Natural killer cell (primary cell): ENCODE data around the gene OSBP2. TPM values are rescaled to one million over a fixed set of nuclear protein-coding genes. Genes with fewer than 3 reads are reported as not detected.

Experiments
- ATAC-seq, 3 donors: fragments of 150-1000 bp in 2 of 3; fragments of 200-7000 bp in 1 of 3; cut with Tn5 transposase; 1 replicate in 1 of 3; 2 replicates in 2 of 3; pipeline ENCODE4 v1.10.0; 2021; ENCODE audit warnings: mild to moderate bottlenecking in 2 of 3, moderate library complexity in 2 of 3
- DNase-seq, 2 donors: peaks; one replicate each; pipeline versions ENCODE4 v3.0.0 to v3.0.0-alpha.2; 2013 to 2021; ENCODE audit warnings: mixed read lengths in 1 of 2
- H3K27ac ChIP-seq: one replicate; pipeline ENCODE4 v1.5.1; 2013; ENCODE audit warnings: mild to moderate bottlenecking, low read length
- H3K27me3 ChIP-seq: one replicate; pipeline ENCODE4 v1.6.1; 2013; ENCODE audit warnings: low read length; ENCODE audit not compliant: control insufficient read depth, insufficient read depth
- H3K36me3 ChIP-seq: one replicate; pipeline ENCODE4 v1.6.1; 2013; ENCODE audit warnings: low read length; ENCODE audit not compliant: control insufficient read depth, insufficient read depth
- H3K4me1 ChIP-seq: one replicate; pipeline ENCODE4 v1.6.1; 2013; ENCODE audit warnings: low read length; ENCODE audit not compliant: control insufficient read depth, insufficient read depth
- H3K4me3 ChIP-seq: one replicate; pipeline ENCODE4 v1.5.1; 2013; ENCODE audit warnings: low read length
- H3K9me3 ChIP-seq: one replicate; pipeline ENCODE4 v1.6.1; 2013; ENCODE audit warnings: low read length; ENCODE audit not compliant: control insufficient read depth, insufficient read depth
- H3K27ac Mint-ChIP-seq, 2 donors: one replicate each; pipeline ENCODE4 v1.8.0; 2022; ENCODE audit warnings: mild to moderate bottlenecking in 2 of 2, mixed read lengths in 2 of 2, moderate library complexity in 1 of 2
- H3K27me3 Mint-ChIP-seq, 2 donors: one replicate each; pipeline ENCODE4 v1.8.0; 2022; ENCODE audit warnings: low read depth in 2 of 2, mixed read lengths in 2 of 2
- H3K36me3 Mint-ChIP-seq: one replicate; pipeline ENCODE4 v1.8.0; 2022; ENCODE audit warnings: mixed read lengths
- H3K4me1 Mint-ChIP-seq, 2 donors: one replicate each; pipeline ENCODE4 v1.8.0; 2022; ENCODE audit warnings: mixed read lengths in 2 of 2
- H3K4me3 Mint-ChIP-seq: one replicate; pipeline ENCODE4 v1.8.0; 2022; ENCODE audit warnings: mild to moderate bottlenecking, moderate library complexity, mixed read lengths
- H3K9me3 Mint-ChIP-seq, 2 donors: one replicate each; pipeline ENCODE4 v1.8.0; 2022; ENCODE audit warnings: mixed read lengths in 2 of 2
- WGBS: methylation state at CpG from one replicate; pipeline ENCODE4 v1.1.7; 2013; ENCODE audit warnings: missing lambda C conversion rate; ENCODE audit not compliant: insufficient coverage; 5-methylcytosine and 5-hydroxymethylcytosine counted together
- intact Hi-C: fragments of 100-400 bp; cut with micrococcal nuclease; formaldehyde crosslinking; loops from one replicate; pipeline ENCODE4 v1.14.2; 2022
- total RNA-seq, 4 donors: library from RNA; stranded (reverse); fragments of 120-200 nt in 1 of 4; gene quantifications; one replicate each; pipeline versions ENCODE4 v1.2.3 to v1.2.4, GENCODE V29; 2013 to 2022
- TF ChIP-seq, protein P1 (sequence below): fragments of 200-600 bp; IDR thresholded peaks from one replicate; pipeline ENCODE4 v1.8.0; 2022; ENCODE audit warnings: antibody characterized with exemption

The OSBP2 gene
- total RNA-seq, 3 donors from 2014 or later (not counting 1 experiment from before 2014, with no cell fraction given), result 0.65 to 1.2 (median 0.79) TPM

GRCh38 chr22:30720263-30720837 lies 25.7 kb downstream of the OSBP2 start:
- Mint-ChIP-seq H3K9me3 (no peaks in the 10 kb centered on the region), H3K27ac (no peak overlapping the region), H3K27me3 (peaks cover 0 to 2% of the 10 kb centered on the region in 2 donors), H3K36me3 (no peaks in the 10 kb centered on the region), H3K4me1 (no peaks in the 10 kb centered on the region), H3K4me3 (no peak overlapping the region)
- no peaks in the 10 kb centered on the region for H3K27me3 ChIP-seq
- DNase-seq (no peak), ATAC-seq (no peak)
- 77% methylated on average over 5 of the region's 5 CpGs for WGBS
- intact Hi-C loops, result no loop called here
- H3K4me3 ChIP-seq, result no peak overlapping the region
- H3K27ac ChIP-seq, result no peak overlapping the region
- no peaks in the 10 kb centered on the region for H3K9me3 ChIP-seq
- no peaks in the 10 kb centered on the region for H3K36me3 ChIP-seq
- TF ChIP-seq, protein P1, sequence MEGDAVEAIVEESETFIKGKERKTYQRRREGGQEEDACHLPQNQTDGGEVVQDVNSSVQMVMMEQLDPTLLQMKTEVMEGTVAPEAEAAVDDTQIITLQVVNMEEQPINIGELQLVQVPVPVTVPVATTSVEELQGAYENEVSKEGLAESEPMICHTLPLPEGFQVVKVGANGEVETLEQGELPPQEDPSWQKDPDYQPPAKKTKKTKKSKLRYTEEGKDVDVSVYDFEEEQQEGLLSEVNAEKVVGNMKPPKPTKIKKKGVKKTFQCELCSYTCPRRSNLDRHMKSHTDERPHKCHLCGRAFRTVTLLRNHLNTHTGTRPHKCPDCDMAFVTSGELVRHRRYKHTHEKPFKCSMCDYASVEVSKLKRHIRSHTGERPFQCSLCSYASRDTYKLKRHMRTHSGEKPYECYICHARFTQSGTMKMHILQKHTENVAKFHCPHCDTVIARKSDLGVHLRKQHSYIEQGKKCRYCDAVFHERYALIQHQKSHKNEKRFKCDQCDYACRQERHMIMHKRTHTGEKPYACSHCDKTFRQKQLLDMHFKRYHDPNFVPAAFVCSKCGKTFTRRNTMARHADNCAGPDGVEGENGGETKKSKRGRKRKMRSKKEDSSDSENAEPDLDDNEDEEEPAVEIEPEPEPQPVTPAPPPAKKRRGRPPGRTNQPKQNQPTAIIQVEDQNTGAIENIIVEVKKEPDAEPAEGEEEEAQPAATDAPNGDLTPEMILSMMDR, result no peak
- no peaks in the 10 kb centered on the region for H3K4me1 ChIP-seq

DNA sequence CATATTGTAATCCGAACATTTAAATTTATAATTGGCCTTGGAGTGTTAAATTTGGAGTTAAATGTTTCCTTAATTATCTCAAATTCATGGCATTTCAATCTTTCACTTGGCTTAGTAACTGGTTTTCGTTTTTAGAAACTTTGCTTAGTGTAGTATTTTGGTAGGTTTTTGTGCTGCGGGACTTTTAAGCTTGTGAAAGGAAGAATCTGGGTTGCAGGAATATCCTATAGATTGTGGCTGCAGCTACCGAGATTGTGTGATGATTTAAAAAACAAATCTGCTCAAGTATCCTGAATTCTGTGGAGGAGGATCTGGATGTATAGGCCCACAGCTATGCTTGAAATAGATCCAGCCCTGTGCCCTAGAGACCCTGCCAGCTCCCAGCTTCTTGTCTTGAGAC lies 27.1 kb downstream of the OSBP2 start:
- H3K4me3 ChIP-seq, result no peak overlapping the region
- intact Hi-C loops, result no loop called here
- no peak overlapping the region for H3K27ac ChIP-seq
- H3K4me1 Mint-ChIP-seq, result no peaks in the 10 kb centered on the region
- DNase-seq, result no peak
- no peaks in the 10 kb centered on the region for H3K9me3 ChIP-seq
- no peak overlapping the region for H3K27ac Mint-ChIP-seq
- WGBS, result 87% methylated on average over 3 of the region's 4 CpGs
- TF ChIP-seq, protein P1, result no peak
- ATAC-seq, result no peak
- peaks cover 0 to 2% of the 10 kb centered on the region in 2 donors for H3K27me3 Mint-ChIP-seq
- H3K27me3 ChIP-seq, result no peaks in the 10 kb centered on the region
- H3K36me3 ChIP-seq, result no peaks in the 10 kb centered on the region
- H3K4me1 ChIP-seq, result no peaks in the 10 kb centered on the region
- H3K9me3 Mint-ChIP-seq, result no peaks in the 10 kb centered on the region
- H3K36me3 Mint-ChIP-seq, result no peaks in the 10 kb centered on the region
- no peak overlapping the region for H3K4me3 Mint-ChIP-seq

DNA sequence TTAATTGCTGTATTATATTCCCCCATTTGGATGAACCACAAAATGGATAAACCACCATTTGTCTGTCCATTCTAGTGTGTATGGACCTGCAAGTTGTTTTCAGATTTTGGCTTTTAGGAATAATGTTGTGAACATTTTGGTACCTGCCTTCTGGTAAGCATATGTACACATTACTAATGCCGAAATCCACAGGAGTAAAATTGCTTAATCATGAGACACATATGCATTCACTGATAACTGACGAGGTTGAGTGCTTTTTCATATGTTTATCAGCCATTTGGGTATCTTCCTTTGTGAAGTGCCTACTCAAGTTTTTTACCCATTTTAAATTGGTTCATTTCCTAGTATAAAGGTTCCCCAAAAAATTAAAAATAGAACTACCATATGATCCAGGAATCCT lies 34.2 kb downstream of the OSBP2 start:
- H3K9me3 Mint-ChIP-seq, result no peaks in the 10 kb centered on the region
- Histone ChIP-seq H3K4me1 (no peaks in the 10 kb centered on the region), H3K36me3 (no peaks in the 10 kb centered on the region), H3K9me3 (no peaks in the 10 kb centered on the region), H3K27ac (no peak overlapping the region), H3K4me3 (no peak overlapping the region), H3K27me3 (no peaks in the 10 kb centered on the region)
- no peak overlapping the region for H3K27ac Mint-ChIP-seq
- no peaks in the 10 kb centered on the region for H3K36me3 Mint-ChIP-seq
- H3K27me3 Mint-ChIP-seq, result peaks cover 0 to 6% of the 10 kb centered on the region in 2 donors
- DNase-seq, result no peak
- TF ChIP-seq, protein P1, result no peak
- no peaks in the 10 kb centered on the region for H3K4me1 Mint-ChIP-seq
- no peak for ATAC-seq
- WGBS, result 88% methylated on average over 2 of the region's 2 CpGs
- H3K4me3 Mint-ChIP-seq, result no peak overlapping the region
- intact Hi-C loops, result no loop called here

DNA sequence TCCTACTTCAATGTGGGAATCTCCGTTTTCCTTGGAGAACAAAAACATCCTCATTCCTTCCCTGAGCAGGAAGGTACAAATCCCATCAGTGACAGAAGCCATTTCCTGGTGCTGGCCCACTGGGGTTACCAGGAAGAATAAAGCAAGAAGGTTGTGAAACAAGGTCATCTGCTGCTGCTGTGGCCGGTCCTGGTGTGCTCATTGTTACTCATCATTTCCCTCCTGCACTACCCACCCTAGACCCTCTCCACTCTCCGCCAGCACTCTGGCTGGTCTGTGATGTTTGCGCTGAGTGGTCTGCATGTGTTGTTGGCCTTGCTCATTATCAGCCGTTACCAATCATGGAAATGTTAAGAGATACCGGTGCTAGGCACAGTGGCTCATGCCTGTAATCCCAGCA lies 37.0 kb downstream of the OSBP2 start:
- Mint-ChIP-seq H3K27me3 (peaks cover 0 to 6% of the 10 kb centered on the region in 2 donors), H3K27ac (no peak overlapping the region), H3K9me3 (no peaks in the 10 kb centered on the region), H3K36me3 (no peaks in the 10 kb centered on the region), H3K4me3 (no peak overlapping the region), H3K4me1 (no peaks in the 10 kb centered on the region)
- DNase-seq (no peak), ATAC-seq (no peak)
- Histone ChIP-seq H3K4me1 (no peaks in the 10 kb centered on the region), H3K4me3 (no peak overlapping the region), H3K36me3 (no peaks in the 10 kb centered on the region), H3K9me3 (no peaks in the 10 kb centered on the region), H3K27me3 (no peaks in the 10 kb centered on the region), H3K27ac (no peak overlapping the region)
- TF ChIP-seq, protein P1, result no peak
- intact Hi-C loops, result no loop called here
- WGBS, result 88% methylated on average over 6 of the region's 6 CpGs
